DND-41 (cell line): ENCODE results near the gene RASL12.

Source experiments
- EZH2 ChIP-seq: IDR thresholded peaks from 3 replicates; pipeline ENCODE4 v1.6.1; 2012; ENCODE audit warnings: borderline replicate concordance, low read depth, mild to moderate bottlenecking, moderate library complexity, low read length, inconsistent platforms; ENCODE audit not compliant: severe bottlenecking
- TF ChIP-seq, protein P1 (sequence below): IDR thresholded peaks from 2 replicates; pipeline ENCODE4 v1.5.1; 2012; ENCODE audit warnings: borderline replicate concordance, low read length, moderate library complexity, mild to moderate bottlenecking; ENCODE audit not compliant: poor library complexity, severe bottlenecking; ENCODE audit errors: extremely low read depth

DNA sequence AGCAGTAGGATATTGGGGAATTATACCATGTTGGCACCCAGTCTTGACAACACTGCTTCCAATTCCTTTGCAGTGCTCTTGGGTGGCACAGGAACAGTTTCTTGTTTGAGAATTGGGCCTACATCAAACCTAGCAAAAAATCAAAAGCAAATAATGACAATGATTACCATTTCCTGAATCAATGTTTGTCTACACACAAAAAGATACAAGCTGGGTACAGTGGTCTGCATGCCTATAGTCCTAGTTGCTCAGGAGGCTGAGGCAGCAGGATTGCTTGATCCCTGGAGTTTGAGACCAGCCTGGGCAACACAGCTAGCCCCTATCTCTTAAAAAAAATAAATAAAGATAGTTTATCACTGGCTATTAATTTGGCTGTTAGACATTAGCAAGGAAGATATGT lies 46.3 kb downstream of the RASL12 start:
- TF ChIP-seq, protein P1, sequence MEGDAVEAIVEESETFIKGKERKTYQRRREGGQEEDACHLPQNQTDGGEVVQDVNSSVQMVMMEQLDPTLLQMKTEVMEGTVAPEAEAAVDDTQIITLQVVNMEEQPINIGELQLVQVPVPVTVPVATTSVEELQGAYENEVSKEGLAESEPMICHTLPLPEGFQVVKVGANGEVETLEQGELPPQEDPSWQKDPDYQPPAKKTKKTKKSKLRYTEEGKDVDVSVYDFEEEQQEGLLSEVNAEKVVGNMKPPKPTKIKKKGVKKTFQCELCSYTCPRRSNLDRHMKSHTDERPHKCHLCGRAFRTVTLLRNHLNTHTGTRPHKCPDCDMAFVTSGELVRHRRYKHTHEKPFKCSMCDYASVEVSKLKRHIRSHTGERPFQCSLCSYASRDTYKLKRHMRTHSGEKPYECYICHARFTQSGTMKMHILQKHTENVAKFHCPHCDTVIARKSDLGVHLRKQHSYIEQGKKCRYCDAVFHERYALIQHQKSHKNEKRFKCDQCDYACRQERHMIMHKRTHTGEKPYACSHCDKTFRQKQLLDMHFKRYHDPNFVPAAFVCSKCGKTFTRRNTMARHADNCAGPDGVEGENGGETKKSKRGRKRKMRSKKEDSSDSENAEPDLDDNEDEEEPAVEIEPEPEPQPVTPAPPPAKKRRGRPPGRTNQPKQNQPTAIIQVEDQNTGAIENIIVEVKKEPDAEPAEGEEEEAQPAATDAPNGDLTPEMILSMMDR, result no peak
- no peak for TF ChIP-seq EZH2
